Panc1 (cell line): ENCODE results near the gene RHEB.

Source experiments
- CTCF ChIP-seq: fragments of 450-650 bp; IDR thresholded peaks from 2 replicates; pipeline ENCODE4 v1.5.1; 2017; ENCODE audit warnings: mild to moderate bottlenecking
- POLR2AphosphoS5 ChIP-seq: IDR thresholded peaks from 2 replicates; pipeline ENCODE4 v1.6.1; 2012; ENCODE audit warnings: mild to moderate bottlenecking, low read depth, low read length, moderate library complexity
- REST ChIP-seq, 2 experiments: IDR thresholded peaks; 2 replicates each; pipeline ENCODE4 v1.6.1; 2011 to 2012; ENCODE audit warnings: low read depth in 2 of 2, control low read depth in 1 of 2, low read length in 1 of 2, mild to moderate bottlenecking in 1 of 2, moderate library complexity in 1 of 2; ENCODE audit not compliant: insufficient read depth in 1 of 2
- SIN3A ChIP-seq: IDR thresholded peaks from 2 replicates; pipeline ENCODE4 v1.6.1; 2012; ENCODE audit warnings: low read depth, mild to moderate bottlenecking, low read length, moderate library complexity, borderline replicate concordance; ENCODE audit not compliant: insufficient read depth

- no peak for TF ChIP-seq CTCF
- no peak for TF ChIP-seq SIN3A
- TF ChIP-seq POLR2AphosphoS5 = no peak
- TF ChIP-seq REST (IDR thresholded peaks at IDR 0.05; ENCODE audit: insufficient read depth in 1 of 2, low read depth in 2 of 2, low read length in 1 of 2) = no peak
Observed at GRCh38 chr7:151488096-151488495, 31.6 kb downstream of the RHEB start.
